ENCODE data around the gene CCDC154.

- TF ChIP-seq POLR2AphosphoS5 (IDR thresholded peaks at IDR 0.05), result no peak
- no peak for TF ChIP-seq CTCF (IDR thresholded peaks at IDR 0.05)
- TF ChIP-seq POLR2A (IDR thresholded peaks at IDR 0.05), result no peak
Observed at GRCh38 chr16:1472974-1473373, 28.6 kb upstream of the CCDC154 start.
